Measurements from ENCODE around the gene FBXO42. TPM values are rescaled to one million over a fixed set of nuclear protein-coding genes. Genes with fewer than 3 reads are reported as not detected.
A peak's percentile ranks its signal among the peaks of the same experiment; 100 is the strongest.

Gene FBXO42
- total RNA-seq, 1 donor from 2014 or later: 36.6 TPM

DNA sequence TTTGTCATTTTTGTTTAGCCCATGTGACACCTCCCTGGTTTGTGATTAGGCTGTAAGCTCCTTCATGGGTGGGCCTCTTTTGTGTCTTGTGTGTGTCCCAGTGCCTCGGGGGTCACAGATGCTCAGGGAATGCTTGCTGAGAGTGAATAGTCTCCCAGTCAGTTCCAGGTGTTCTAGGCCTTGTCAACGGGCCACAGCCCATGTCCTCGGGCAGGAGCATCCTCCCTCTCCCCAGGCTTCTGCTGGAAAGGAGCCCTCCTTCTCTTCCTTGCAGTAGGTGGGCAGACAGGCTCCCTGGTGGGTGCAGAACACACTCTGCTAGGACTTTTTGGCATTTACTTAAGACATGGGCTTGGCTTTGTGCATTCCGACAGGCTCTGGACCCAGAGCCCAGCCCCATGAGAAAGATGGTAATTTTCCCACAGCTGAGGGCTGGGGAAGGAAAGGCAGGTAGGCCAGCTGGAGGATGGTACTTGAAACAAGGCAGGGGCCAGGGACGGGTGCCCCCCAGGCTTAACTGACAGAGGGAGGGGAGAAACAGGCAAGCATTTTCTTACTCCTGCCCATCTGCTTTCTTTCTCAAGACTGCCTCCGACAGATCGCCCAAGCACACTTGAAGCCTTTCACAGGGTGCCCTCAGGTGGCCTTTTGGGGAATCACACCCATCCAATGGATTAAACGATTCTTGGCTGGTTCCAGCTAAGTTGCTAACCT lies 108.2 kb downstream of the FBXO42 start:
- intact Hi-C loops (cut with DNase I): loop anchor here (2.0 kb wide), 1 partner anchor 165 kb away; no protein-coding TSS in a partner anchor
- Histone ChIP-seq H3K36me3 (peaks cover 6 to 24% of the 10 kb centered on the region in 2 donors), H3K27ac (peak overlapping the region; percentile 47 to 66), H3K27me3 (no peaks in the 10 kb centered on the region), H3K4me1 (peaks cover 18 to 46% of the 10 kb centered on the region in 2 donors), H3K4me3 (no peak overlapping the region), H3K9me3 (no peaks in the 10 kb centered on the region)
- peak; percentile 81 to 84 (median 84) for TF ChIP-seq CTCF (IDR thresholded peaks at IDR 0.05)
- DNase-seq (ENCODE audit: low spot score in 2 of 2): peak in 1 of 2 donors; percentile 91

GRCh38 chr1:16243215-16243610 lies 109.1 kb downstream of the FBXO42 start:
- Histone ChIP-seq H3K9me3 (no peaks in the 10 kb centered on the region), H3K27me3 (no peaks in the 10 kb centered on the region), H3K27ac (peak overlapping the region in 1 of 2 donors; percentile 66), H3K4me3 (no peak overlapping the region), H3K4me1 (peaks cover 16 to 37% of the 10 kb centered on the region in 2 donors), H3K36me3 (peaks cover 6 to 24% of the 10 kb centered on the region in 2 donors)
- no peak for TF ChIP-seq CTCF (IDR thresholded peaks at IDR 0.05)
- intact Hi-C loops (cut with DNase I): no loop called here
- no peak for DNase-seq (ENCODE audit: low spot score in 2 of 2)

DNA sequence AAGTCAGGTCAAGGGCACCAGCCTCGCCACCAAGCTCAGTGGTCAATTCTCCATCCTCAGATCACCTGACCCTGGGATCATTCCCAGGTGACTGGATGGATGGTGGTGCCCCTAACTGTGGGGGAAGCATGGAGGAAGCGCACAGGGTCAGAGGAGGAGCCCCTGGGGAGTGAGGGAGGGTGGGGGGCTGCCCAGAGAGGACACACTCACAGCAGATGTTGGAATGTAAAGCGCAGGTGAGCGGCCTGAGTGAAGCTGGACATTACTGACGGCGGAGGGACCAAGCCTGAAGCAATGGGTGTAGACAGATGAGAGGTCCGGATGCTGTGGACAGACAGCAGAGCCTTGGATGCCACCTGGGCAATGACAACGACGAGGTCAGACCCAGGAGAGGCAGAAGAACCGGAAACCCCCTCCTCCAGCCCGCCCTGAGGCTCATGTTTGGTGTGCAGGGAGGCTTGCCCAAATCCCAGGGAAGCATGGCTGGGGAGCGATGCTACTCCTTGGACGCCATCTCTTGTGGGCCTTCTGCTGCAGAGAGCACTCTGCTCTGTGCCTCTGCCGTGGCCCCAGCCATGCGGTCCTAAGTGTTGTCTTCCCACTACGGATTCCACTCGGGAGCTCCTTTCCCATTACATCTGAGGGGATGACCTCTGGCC lies 109.6 kb downstream of the FBXO42 start:
- Histone ChIP-seq H3K36me3 (peaks cover 6 to 24% of the 10 kb centered on the region in 2 donors), H3K27me3 (no peaks in the 10 kb centered on the region), H3K9me3 (no peaks in the 10 kb centered on the region), H3K4me3 (no peak overlapping the region), H3K27ac (peak overlapping the region in 1 of 2 donors; percentile 66), H3K4me1 (peaks cover 15 to 36% of the 10 kb centered on the region in 2 donors)
- DNase-seq (ENCODE audit: low spot score in 2 of 2): no peak
- TF ChIP-seq CTCF (IDR thresholded peaks at IDR 0.05): no peak
- intact Hi-C loops (cut with DNase I): no loop called here

DNA sequence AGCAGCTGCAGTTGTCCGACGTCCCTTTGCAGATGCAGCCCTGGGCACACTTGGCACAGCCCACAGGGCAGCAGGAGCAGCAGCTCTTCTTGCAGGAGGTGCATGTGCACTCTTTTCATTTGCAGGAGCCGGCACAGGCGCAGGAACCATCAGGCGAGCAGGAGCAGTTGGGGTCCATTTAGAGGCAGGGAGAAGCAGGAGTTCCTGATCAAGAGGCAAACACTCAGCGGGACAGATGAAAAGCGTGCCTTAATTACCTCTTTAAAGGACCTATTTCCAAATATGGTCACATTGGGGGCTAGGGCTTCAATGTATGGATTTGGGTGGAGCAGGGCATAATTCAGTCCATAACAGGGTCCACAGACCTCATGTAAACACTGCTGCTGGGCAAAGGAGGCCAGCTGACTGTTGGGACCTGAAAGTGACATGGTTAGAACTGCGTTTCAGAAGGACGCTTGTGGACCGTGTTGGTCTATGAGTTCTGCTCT lies 111.0 kb downstream of the FBXO42 start:
- peaks cover 8 to 31% of the 10 kb centered on the region in 2 donors for H3K4me1 ChIP-seq
- H3K27ac ChIP-seq: no peak overlapping the region
- no peaks in the 10 kb centered on the region for H3K9me3 ChIP-seq
- H3K27me3 ChIP-seq: no peaks in the 10 kb centered on the region
- H3K4me3 ChIP-seq: no peak overlapping the region
- no peak for TF ChIP-seq CTCF (IDR thresholded peaks at IDR 0.05)
- no peak for DNase-seq (ENCODE audit: low spot score in 2 of 2)
- peaks cover 0 to 13% of the 10 kb centered on the region in 2 donors for H3K36me3 ChIP-seq
- intact Hi-C loops (cut with DNase I): no loop called here

DNA sequence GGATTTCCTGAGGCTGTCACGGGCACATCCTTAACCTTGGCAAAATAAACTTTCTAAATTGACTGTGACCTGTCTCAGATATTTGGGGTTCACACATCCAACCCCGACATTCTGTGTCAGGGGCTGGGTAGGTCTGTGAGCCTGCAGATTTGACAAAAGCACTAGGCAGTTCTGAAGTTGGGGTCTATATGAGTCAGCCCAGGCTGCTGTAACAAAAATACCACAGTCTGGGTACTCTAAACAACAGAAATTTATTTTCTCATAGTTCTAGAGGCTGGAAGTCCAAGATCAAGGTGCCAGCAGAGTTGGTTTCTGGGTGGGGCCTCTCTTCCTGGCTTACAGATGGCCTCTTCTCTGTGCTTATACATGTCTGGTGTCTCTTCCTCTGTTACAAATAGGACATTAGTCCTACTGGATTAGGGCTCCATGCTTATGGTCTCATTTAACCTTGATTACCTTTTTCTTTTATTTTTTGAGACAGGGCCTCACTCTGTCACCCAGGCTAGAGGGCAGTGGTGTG lies 112.2 kb downstream of the FBXO42 start:
- H3K4me3 ChIP-seq: no peak overlapping the region
- intact Hi-C loops (cut with DNase I): no loop called here
- peaks cover 8 to 32% of the 10 kb centered on the region in 2 donors for H3K4me1 ChIP-seq
- peaks cover 0 to 1% of the 10 kb centered on the region in 2 donors for H3K36me3 ChIP-seq
- H3K27me3 ChIP-seq: no peaks in the 10 kb centered on the region
- TF ChIP-seq CTCF (IDR thresholded peaks at IDR 0.05): no peak
- DNase-seq (ENCODE audit: low spot score in 2 of 2): no peak
- no peaks in the 10 kb centered on the region for H3K9me3 ChIP-seq
- H3K27ac ChIP-seq: no peak overlapping the region

All from ascending aorta (tissue), 2 donors.